Amniotic epithelial cell (primary cell): ENCODE results near the gene ITPR1.
"Not testable (repeated sequence)": the region's sequence is repeated elsewhere in the genome, so short reads cannot be mapped to it uniquely, and the experiment has no call there.

ENCODE experiments used
- DNase-seq: peaks from one replicate; pipeline ENCODE4 v3.0.0-alpha.2; 2010; ENCODE audit warnings: low read depth

The ITPR1 gene

GRCh38 chr3:4571690-4572334 is 78.7 kb downstream of the ITPR1 start:
- no peak for DNase-seq

- DNase-seq: no peak
These were observed 80.0 kb downstream of the ITPR1 start for GRCh38 chr3:4573153-4573552.

GRCh38 chr3:4574426-4574965 is 81.3 kb downstream of the ITPR1 start:
- DNase-seq: no peak

DNA sequence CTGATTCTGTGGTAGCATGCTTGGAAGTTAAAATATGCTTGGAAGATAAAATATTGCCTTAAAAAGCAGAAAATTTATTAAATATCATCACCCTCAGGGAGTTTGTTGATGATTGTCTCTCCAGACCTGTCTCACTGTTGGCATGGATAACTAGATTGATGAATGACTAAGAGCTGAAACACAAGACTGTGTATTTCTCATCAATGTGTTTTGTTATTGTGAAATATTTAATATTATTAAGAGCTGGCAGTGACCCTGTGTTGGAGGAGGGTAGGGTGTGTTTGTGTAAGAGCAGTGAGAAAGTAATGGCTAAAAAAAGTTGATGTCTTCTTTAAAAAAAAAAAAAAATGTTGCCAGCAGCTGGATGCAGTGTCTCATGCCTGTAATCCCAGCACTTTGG is 82.2 kb downstream of the ITPR1 start:
- no peak for DNase-seq

DNA sequence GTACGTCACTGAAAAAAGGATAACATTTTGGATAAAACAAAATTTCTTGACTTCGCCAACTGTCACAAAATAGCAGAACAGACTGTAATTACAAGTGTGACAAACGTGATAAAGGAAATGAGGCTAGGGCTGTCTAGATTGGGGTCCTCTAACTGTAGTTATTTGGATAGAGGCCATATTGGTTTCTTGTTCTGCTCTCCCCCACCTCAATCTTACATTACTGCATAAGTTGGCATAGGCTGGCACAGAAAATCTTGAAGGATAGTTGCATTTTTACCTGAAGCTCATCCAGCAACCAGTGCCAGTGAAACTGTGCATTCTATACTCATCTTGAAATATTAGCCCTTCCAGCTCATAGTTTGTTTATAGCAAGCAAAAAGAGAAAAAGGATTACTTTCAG is 84.6 kb downstream of the ITPR1 start:
- DNase-seq: no peak

- DNase-seq: peak; percentile 36
These were observed 87.4 kb downstream of the ITPR1 start for GRCh38 chr3:4580346-4581123.

GRCh38 chr3:4581124-4581424 is 87.9 kb downstream of the ITPR1 start:
- peak; percentile 48 for DNase-seq

- DNase-seq: no peak
These were observed 88.3 kb downstream of the ITPR1 start for GRCh38 chr3:4581498-4581897.

- no peak for DNase-seq
These were observed 88.9 kb downstream of the ITPR1 start for GRCh38 chr3:4581920-4582611.

- DNase-seq: peak; percentile 25
These were observed 89.5 kb downstream of the ITPR1 start for GRCh38 chr3:4582624-4583023.

DNA sequence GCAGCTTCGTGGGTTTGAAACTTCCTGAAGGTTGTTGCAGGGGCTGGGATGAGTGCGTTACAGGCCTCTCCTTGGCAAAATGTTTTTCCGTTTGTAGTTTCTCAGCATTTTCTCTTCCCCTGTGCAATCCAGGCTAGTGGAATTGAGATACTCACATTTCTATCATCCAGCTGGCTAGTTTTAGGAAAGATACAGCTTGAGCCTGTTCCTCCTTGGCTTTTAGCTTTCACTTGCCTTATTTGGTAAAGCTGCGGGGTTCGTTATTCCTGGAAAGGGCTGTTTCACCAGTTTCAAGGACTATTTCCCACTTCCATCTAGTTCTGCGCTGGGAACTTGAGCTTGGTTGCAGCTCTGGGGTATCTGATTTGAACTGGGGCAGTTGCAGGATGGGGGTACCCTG is 90.3 kb downstream of the ITPR1 start:
- DNase-seq: peak; percentile 40

DNA sequence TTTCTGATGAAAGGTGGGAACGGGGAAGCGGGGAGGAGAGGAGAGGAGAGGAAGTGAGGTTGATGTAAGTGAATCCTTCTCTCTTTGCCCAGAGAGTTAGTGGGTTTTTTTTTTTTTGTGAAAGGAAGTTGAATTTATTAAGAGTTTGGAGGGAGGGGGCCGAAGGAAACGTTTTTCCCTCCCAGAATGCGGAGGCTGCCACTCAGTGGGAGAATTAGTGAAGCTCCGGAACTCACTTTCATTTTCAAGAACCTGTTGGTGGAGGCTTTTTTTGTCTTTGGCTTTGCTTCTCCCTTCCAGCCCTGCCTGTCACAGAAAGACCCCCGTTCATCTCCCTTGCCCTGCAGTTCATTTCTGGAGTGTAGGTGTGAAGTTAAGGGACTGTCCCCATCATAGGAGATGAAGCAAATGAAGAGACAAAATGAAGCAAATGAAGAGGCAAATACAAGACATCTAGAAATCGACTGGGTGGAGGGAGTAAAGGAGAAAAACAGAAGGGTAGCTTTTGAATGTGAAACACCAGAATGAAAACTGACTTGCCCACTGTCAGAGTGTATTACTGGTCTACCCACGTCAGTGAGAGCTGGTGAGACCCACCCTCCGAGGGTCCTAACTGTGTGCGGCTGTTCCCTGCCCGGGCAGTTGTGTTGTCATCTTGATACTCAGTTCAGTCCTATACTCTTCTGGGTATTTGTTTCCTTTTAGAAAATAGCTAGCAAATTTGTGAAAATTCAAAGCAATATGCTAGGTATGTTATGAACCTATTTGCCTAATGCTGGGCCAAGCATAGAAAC is 91.5 kb downstream of the ITPR1 start:
- DNase-seq: no peak

GRCh38 chr3:4586381-4586780 is 93.2 kb downstream of the ITPR1 start:
- no peak for DNase-seq

- DNase-seq: peak; percentile 34
These were observed 94.1 kb downstream of the ITPR1 start for GRCh38 chr3:4587061-4587837.

DNA sequence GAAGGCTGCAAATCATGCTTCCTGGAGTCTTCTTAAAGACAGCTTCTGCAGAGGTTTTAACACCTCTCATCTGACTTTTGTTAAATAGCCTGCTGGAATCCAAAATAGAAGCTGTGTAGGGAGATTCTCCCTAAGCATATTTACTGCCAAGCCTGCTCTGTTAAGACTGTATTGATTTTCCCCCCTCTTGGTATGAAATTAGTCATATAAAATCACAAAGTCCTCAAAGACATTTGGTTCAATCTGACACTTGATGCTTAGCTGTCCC is 94.6 kb downstream of the ITPR1 start:
- no peak for DNase-seq

GRCh38 chr3:4588466-4588865 is 95.3 kb downstream of the ITPR1 start:
- peak; percentile 78 for DNase-seq

DNA sequence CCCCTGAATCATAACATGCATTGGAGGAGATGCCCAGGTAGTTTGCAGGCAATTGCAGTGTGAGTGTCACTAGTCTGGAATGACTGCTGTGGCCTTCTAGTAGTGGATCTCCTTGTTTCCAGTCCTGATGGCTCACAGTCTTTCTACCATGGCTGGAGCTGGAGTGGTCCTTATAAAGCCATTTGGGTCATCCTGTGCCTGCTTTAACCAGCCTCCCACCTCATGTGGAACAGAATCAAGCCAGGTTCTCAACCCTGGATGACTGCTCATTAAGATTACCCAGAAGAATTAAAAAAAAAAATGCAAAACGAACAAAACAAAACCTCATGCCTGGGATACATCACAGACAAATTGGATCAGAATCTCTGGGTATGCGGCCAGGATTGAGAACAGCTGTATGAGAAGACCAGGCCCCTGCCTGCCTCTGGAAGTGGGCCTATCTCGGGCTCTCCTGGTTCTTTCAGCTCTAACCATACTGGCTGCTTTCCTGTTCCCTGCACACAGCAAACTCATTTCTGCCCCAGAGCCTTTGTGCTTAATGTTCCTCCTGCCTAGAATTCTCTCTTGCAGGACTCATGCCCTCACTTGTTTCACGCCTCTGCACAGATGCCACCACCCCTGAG is 96.4 kb downstream of the ITPR1 start:
- no peak for DNase-seq

DNA sequence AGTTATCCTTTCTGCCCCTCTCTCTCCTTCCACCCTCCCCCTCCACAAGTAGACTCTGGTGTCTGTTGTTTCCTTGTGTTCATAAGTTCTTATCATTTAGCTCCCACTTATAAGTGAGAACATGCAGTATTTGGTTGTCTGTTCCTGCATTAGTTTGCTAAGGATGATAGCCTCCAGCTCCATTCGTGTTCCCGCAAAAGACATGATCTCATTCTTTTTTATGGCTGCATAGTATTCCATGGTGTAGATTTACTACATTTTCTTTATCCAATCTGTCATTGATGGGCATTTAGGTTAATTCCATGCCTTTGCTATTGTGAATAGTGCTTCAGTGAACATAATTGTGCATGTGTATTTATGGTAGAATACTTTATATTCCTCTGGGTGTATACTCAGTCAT is 97.7 kb downstream of the ITPR1 start:
- DNase-seq: not testable (repeated sequence)

DNA sequence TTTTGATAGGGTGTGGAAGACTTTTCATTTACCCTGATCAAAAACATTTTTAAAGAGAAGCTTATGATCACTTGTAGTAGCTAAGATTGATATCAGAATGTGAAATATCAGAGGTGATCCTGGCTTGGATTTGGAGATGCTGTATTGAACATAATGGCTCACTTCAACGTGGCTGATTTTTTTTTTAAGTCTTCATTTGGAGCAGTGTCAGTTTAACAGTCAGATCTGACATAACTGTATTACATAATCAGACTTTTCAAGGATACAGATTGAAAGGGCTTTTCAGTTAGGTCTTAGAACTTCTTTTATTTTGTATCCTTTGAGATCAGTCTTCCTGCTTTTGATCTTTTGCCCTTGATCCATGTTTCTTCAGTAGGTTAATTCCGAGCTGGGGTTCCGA is 98.5 kb downstream of the ITPR1 start:
- DNase-seq: no peak

DNA sequence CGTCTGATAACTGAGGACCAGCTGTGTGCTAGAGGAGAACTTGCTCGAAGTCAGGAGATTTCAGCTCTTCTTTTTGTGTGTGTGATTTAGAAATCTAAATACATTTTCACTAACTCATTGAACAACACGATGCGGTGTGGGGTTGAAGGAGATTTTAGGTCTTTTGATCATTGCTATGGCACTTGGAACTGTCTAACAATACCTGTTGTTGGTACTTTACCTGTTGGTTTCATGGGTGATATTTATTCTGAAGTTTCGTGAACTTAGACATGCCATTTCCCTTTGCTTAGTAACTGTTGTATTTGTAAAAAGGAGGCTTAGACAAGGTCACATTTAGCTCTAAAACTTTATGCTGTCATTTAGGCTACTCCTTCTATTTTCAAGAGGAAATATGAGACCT is 99.9 kb downstream of the ITPR1 start:
- no peak for DNase-seq

DNA sequence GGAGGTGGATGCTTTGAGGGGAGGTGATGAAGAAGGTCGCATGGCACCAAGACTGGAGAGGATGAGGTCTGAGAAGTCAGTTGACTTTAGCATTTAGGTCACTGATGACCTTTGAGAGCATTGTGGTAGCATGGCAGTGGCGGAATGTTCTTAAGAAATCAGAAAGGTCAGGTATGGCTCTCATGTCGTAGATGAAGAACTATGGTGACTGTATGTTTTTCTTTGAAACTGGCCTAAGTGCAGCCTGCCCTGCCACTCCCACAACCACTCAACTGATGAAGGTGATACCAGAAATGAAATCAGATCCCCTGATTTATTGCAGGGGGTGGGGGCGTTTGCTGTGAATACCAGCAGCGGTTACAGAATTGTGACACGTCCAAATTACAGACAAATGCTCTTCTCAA is 102.6 kb downstream of the ITPR1 start:
- no peak for DNase-seq
